ENCODE measurements around the gene PLS3. TPM values are rescaled to one million over a fixed set of nuclear protein-coding genes. Genes with fewer than 3 reads are reported as not detected.

The PLS3 gene
- total and polyA plus RNA-seq, 8 donors = 186 to 354 (median 300) TPM

DNA sequence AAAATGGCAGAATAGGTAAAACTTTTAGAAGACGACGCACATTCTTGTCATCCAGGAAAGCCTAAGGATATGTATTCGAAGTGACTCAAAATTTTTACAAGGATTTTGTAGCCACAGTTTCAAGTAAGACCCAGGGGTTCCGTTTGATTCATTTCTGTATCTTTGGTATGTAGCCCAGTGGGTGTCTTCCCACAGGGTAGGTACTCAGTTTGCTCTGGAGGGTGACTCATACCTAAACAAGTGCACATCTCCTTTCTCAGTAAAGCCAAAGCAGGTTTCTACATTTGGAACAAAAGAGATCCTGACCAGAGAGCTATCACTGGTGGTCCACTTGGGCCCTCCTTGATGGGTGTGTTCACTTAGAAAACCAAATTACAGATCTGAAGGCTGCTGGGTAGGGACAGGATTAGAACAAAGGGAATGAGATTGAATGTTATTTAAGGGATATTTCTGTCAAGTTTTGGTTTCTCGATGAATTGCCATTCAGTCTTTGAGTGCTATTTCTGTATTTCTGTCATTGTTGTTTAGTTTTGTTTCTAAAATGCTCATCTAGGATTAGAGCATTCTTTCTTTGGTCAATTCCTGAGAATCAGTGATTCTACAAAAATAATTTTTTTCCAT, 56.1 kb downstream of the PLS3 start:
- Histone ChIP-seq H3K36me3 (no peaks in the 10 kb centered on the region), H3K27ac (peak overlapping the region; percentile 23 to 74), H3K4me3 (no peak overlapping the region), H3K27me3 (peaks cover 0 to 26% of the 10 kb centered on the region in 2 donors), H3K9me3 (no peaks in the 10 kb centered on the region), H3K4me1 (peaks cover 0 to 7% of the 10 kb centered on the region in 2 donors)
- DNase-seq (no peak), ATAC-seq (peak; percentile 16)
- TF ChIP-seq, protein P1, sequence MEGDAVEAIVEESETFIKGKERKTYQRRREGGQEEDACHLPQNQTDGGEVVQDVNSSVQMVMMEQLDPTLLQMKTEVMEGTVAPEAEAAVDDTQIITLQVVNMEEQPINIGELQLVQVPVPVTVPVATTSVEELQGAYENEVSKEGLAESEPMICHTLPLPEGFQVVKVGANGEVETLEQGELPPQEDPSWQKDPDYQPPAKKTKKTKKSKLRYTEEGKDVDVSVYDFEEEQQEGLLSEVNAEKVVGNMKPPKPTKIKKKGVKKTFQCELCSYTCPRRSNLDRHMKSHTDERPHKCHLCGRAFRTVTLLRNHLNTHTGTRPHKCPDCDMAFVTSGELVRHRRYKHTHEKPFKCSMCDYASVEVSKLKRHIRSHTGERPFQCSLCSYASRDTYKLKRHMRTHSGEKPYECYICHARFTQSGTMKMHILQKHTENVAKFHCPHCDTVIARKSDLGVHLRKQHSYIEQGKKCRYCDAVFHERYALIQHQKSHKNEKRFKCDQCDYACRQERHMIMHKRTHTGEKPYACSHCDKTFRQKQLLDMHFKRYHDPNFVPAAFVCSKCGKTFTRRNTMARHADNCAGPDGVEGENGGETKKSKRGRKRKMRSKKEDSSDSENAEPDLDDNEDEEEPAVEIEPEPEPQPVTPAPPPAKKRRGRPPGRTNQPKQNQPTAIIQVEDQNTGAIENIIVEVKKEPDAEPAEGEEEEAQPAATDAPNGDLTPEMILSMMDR (IDR thresholded peaks at IDR 0.05) = no peak
- intact Hi-C loops (cut with DNase I) = no loop called here

- Histone ChIP-seq H3K27ac (no peak overlapping the region), H3K4me1 (no peaks in the 10 kb centered on the region), H3K27me3 (peaks cover 0 to 14% of the 10 kb centered on the region in 2 donors), H3K36me3 (no peaks in the 10 kb centered on the region), H3K4me3 (no peak overlapping the region), H3K9me3 (no peaks in the 10 kb centered on the region)
- intact Hi-C loops (cut with DNase I) = no loop called here
- ATAC-seq = no peak
- TF ChIP-seq, protein P1 (IDR thresholded peaks at IDR 0.05) = no peak
- DNase-seq = no peak
Observed at GRCh38 chrX:115622534-115622933, 61.6 kb downstream of the PLS3 start.

- Histone ChIP-seq H3K4me3 (no peak overlapping the region), H3K27me3 (peaks cover 0 to 10% of the 10 kb centered on the region in 2 donors), H3K4me1 (no peaks in the 10 kb centered on the region), H3K27ac (peak overlapping the region in 1 of 2 donors; percentile 39), H3K36me3 (no peaks in the 10 kb centered on the region), H3K9me3 (no peaks in the 10 kb centered on the region)
- no peak for ATAC-seq
- TF ChIP-seq, protein P1 (IDR thresholded peaks at IDR 0.05) = no peak
- intact Hi-C loops (cut with DNase I) = no loop called here
- DNase-seq = no peak
Observed at GRCh38 chrX:115624916-115625315, 63.9 kb downstream of the PLS3 start.

DNA sequence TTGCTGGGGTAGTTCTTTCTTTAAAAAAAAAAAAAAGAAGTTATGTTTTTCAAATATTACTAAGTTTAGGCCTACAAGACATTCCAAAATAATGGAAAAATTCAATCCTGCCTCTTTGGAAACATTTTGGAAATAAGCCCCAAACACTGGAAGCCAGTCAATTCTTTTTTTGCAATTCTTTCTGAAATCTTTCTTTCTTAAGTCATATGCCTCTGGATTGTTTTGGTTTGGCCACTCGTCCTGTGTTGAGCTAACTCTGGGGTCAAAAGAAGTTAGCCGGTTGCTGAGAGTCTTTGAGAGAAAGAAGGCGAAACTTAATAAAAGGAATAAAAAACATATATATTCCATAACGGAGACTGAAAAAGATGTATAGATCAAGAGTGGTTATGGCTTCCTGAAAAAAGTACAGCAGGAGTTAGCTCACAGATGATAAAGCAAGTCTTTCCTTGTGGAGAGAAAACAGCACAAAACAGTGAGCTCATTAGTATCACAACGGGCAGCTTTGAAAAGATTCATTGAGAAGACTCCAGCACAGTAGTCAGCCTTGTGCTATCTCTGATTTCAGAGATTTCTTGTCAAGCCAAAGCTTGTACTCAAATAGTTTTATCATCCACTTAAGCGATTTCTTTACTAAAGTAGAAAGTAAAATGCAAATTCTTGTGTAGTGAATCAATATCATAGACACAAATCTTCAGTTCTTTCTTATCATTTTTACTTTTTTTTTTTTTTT, 64.8 kb downstream of the PLS3 start:
- Histone ChIP-seq H3K27ac (peak overlapping the region in 1 of 2 donors; percentile 39), H3K36me3 (no peaks in the 10 kb centered on the region), H3K27me3 (peaks cover 0 to 10% of the 10 kb centered on the region in 2 donors), H3K4me3 (no peak overlapping the region), H3K9me3 (no peaks in the 10 kb centered on the region), H3K4me1 (no peaks in the 10 kb centered on the region)
- TF ChIP-seq, protein P1 (IDR thresholded peaks at IDR 0.05) = no peak
- ATAC-seq = peak; percentile 41
- intact Hi-C loops (cut with DNase I) = no loop called here
- DNase-seq = peak in 1 of 4 donors; percentile 51

DNA sequence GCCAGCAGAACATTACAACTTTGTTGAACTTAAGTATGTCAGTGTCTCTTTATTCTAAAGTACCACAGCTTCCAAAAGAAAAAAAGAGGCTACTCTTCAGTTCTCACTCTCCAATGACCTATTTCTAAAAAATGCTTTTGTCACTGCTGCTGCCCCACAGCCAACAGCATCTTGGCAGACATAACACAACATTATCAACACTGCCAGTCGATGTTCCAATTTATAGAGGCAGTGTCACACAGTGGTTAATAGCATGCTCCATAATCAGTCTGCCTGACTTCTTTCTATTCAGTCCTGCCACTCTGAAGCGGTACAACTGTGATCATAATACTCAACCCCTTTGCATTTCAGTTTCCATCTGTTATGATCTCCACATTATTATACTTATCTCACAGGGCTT, 69.2 kb downstream of the PLS3 start:
- Histone ChIP-seq H3K36me3 (no peaks in the 10 kb centered on the region), H3K4me1 (no peaks in the 10 kb centered on the region), H3K4me3 (no peak overlapping the region), H3K9me3 (no peaks in the 10 kb centered on the region), H3K27ac (no peak overlapping the region), H3K27me3 (peaks cover 0 to 12% of the 10 kb centered on the region in 2 donors)
- TF ChIP-seq, protein P1 (IDR thresholded peaks at IDR 0.05) = no peak
- intact Hi-C loops (cut with DNase I) = no loop called here
- no peak for ATAC-seq
- no peak for DNase-seq

All from left lung (tissue), 10 donors.